Fibroblast of skin of abdomen (primary cell): ENCODE data around the gene BPIFB2. TPM values are rescaled to one million over a fixed set of nuclear protein-coding genes. Genes with fewer than 3 reads are reported as not detected.
"Not testable (repeated sequence)": the region's sequence is repeated elsewhere in the genome, so short reads cannot be mapped to it uniquely, and the experiment has no call there.

Source experiments
- DNase-seq: peaks from one replicate; pipeline ENCODE4 v3.0.0-alpha.2; 2013
- polyA plus RNA-seq, 2 experiments: library from polyadenylated mRNA; unstranded; fragments of 120-200 nt; gene quantifications; one replicate each; pipeline ENCODE4 v1.2.1, GENCODE V29; 2013; ENCODE audit not compliant: insufficient read length in 2 of 2

BPIFB2 gene, protein sequence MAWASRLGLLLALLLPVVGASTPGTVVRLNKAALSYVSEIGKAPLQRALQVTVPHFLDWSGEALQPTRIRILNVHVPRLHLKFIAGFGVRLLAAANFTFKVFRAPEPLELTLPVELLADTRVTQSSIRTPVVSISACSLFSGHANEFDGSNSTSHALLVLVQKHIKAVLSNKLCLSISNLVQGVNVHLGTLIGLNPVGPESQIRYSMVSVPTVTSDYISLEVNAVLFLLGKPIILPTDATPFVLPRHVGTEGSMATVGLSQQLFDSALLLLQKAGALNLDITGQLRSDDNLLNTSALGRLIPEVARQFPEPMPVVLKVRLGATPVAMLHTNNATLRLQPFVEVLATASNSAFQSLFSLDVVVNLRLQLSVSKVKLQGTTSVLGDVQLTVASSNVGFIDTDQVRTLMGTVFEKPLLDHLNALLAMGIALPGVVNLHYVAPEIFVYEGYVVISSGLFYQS
- polyA plus RNA-seq (2013, experiment 1 of 2; ENCODE audit: insufficient read length) = not detected
- not detected for polyA plus RNA-seq (2013, experiment 2 of 2; ENCODE audit: insufficient read length)

DNA sequence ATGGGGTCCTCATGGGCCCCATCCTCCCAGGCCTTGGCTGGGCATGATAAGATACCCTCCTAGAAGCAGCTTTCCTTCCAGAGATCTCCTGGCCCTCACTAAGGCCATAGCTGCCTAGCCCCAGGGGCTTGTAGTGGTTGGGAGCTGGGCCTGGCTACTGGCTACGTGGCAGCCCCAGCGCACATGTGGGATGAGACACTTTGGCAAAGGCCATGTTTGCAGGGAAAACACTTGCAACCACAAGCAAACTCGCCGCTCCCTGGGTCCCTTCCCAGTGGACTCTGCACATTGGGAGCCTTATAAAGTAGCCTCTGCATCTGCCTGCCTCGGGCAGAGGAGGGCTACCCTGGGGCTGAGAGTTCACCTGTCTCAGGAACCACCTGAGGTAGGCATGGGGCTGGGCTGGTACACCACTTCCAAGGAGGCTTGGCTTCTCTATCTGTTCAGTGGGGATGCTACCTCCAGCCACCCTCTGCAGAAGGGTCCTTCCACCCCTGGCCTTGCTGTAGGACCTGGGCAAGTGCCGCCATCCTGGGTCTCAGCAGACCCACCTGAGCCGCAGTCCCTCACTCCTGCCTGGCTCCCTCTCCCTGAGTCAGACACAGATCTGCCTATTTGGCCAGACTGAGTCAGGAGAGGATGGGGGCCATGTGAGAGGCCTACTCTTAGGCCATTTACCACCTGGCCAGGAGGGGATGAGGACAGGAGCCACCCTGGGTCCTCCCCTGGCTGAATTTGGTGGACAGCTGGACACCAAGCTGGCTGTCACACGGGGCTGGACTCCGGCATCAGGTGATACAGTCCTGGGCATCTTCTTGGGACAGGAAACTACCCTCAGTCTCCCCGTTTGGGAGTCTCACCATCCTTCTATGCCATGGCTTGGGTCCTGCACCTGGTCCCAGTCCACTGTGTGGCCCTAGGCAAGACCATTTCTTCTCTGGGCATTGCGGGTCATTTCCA, at the start of gene BPIFB2:
Gene BPIFB2, plus strand, starts transcription at position 329 of the 960 bp plus-strand sequence. CDS start 871 bp downstream, outside the sequence.
- no peak for DNase-seq

DNA sequence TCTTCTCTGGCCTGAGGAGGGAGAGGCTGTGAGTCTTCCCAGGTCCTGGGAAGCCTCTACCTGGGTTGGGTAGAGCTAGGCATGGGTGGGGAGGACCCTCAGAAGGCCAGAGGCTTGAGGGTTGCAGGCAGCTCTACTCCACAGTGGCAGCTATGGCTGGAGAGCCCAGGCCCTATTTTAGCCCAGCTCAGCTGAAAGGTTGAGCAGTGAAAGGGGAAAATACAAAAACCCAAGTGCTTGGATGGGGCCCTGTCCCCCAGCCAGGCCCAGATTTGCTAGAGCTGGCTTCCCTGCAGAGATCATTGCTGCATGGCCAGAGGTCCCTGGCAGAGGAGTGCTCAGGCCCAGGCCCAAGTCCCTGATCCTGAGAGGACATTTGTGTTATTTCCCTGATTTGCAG, 48.9 kb upstream of the BPIFB2 start:
- DNase-seq = no peak

DNA sequence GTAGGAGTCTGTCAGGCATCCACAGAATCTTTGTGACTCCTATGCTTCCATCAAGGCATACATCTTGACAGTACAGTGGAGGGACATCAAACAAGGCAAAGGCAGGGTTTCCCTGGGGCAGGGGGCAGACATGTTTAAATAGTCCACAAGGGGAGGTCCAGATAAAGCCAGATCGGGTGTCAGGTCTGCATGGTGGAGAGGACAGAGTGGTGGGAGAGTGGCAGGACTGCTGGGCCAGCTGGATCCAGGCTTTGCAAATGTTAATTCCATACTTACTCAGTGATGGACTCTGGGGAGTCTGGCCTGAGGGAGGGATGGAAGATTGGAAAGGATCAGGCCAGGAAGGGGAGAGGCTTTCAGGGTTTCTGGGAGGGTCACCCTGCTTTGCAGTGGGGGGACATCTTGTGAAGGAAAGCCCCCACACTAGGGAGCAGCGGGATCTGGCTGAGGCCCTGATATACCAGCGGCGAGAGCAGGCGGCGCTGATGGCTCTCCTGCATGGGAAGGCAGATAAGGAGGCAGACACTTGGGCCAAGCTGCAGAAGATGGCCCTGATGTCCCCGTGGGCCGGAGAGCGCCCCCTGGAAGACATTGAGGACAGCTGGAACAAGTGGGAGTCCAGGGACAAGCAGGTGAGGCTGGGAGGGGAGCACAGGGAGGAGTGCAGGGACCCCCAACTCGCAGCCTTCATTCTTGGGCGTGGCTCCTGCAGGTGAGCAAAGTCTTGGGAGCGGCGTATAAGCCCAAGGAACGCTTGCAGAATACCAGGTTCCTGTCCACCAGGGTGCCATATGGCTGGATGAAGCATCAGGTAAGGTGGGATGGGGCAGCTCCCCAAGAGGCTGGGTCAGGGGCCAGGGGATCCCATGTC, 47.9 kb upstream of the BPIFB2 start:
- DNase-seq = no peak

DNA sequence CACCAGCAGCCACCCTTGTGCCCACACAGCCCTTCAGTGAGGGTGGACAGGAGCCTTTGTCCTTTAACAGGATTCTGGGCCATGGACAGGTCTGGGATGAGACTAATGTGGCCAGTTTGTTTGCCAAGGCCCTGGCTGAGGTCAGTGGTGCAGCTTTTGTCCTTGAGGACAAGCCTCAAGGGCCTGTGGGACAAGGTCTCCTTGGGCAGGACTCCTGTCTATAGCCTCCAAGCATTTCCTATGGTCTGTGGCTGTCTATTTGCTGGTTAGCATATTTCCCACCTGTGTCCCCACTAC, 47.3 kb upstream of the BPIFB2 start:
- no peak for DNase-seq

DNA sequence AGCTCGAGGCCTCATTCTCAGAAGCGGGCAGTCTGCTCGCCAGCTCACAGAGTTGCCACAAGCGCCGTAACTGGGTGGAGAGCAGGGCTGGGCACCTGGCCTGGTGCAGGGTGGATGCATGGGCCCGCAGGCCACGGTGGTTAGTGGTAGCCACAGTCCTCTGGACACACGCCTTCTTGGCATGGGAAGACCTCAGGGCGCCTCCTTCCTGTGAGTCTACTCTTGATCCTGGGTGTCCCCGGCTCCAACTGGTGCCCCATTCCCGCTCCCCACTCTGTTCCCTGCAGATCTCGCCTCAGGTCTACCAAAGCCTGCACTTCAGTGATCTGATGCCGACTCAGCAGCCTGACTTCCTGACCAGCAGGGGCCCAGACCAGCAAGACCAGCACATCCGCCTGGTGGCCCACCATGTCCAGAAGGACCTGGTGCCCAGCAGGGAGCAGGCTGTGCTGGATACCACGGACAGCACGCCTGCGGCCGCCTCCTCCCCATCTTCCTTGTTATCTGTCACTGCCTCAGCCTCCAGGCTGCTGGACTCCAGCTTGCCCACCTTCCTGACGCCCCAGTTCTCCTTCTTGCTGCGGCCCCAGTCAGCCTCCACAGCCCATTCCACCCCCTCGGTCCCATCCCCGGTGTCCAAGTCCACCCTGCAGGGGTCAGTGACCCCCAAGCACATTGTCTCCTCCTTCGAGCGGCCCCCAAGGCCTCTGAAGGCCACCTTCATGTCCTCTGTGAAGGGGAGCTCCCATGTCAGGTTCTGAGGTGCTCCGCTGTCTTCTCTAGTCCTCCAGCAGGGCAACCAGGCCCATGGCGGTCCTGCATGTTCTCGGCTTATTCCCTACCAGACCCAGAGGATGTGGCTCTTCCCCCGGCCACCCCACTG, 46.4 kb upstream of the BPIFB2 start:
- no peak for DNase-seq

DNA sequence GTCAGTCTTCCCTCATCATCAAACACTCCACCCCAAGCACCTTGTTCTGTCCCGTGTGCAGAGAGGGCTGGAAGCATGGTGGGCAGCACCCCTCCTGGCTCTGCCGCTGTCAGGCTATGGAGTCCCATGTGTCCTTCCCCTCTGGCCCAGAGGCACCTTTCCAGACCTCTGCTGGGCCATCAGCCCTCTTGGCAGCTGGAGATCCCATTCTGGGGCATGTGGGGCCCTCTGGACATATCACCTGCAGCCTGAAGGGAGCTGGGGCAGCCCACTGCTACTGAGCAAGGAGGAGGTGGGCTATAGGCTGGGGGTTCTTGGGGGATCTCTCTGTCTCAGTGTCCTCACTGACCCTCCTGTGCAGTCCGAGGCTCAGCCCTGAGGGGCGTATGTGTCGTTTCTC, 45.5 kb upstream of the BPIFB2 start:
- no peak for DNase-seq

DNA sequence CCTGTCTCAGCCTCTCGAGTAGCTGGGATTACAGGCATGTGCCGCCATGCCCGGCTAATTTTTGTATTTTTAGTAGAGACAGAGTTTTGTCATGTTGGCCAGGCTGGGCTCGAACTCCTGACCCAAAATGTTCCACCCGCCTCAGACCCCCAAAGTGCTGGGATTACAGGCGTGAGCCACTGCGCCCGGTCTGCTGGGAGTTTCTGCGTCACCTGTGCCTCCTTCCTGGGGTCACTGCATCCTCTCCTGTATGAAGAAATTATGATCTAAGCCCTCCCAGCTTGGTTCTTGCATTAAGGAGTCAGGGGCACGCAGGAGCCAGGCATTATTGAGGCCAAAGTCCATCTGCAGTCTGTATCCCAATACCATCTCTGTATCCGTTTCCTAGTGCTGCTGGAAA, 44.9 kb upstream of the BPIFB2 start:
- DNase-seq = not testable (repeated sequence)

DNA sequence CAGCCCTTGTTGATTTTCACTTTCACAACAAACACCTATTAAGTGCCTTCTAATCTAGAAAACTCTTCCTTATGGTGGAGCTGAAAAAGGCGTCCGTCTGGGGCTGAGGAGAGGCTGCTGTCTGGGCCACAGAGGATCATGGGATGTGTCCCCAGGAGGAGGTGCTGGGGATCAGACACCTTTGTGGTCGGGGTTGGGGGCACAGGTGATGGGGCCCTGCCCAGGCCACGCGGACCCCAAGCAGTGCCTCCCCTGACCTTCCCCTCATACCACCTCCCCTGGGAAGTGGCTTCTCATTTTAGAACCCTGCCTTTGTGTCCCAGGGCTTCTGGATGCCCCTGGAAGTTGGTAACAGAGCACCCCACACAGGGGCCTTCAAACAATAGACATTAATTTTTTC, 44.3 kb upstream of the BPIFB2 start:
- no peak for DNase-seq

DNA sequence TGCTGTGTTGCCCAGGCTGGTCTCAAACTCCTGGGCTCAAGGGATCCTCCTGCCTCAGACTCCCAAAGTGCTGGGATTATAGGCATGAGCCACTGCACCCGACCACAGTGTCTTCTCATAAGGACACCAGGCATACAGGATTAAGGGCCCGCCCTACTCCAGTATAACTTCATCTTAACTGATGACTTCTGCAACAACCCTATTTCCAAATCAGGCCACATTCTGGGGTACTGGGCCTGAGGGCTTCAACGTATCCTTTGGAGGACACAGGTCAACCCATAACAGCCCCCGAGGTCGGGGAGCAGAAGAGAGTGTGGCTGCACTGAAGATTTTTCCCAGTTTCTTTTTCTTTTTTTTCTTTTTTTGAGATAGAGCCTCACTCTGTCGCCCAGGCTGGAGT, 42.9 kb upstream of the BPIFB2 start:
- no peak for DNase-seq

DNA sequence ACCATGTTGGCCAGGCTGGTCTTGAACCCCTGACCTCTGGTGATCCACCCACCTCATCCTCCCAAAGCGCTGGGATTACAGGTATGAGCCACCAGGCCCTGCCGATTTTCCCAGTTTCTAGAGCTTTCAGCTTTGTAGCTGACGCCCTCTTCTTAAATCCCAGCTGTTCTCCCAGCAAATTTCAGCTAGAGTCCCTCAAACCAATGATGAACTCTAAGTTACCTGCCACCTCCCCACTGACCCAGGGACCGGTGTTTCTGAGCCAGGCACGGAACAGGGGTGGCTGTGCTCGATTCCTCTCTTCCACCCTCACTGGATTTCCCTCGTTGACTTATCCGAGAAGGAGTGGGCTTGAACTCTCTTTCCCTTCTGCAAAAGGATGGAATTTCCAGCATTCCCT, 42.4 kb upstream of the BPIFB2 start:
- no peak for DNase-seq

DNA sequence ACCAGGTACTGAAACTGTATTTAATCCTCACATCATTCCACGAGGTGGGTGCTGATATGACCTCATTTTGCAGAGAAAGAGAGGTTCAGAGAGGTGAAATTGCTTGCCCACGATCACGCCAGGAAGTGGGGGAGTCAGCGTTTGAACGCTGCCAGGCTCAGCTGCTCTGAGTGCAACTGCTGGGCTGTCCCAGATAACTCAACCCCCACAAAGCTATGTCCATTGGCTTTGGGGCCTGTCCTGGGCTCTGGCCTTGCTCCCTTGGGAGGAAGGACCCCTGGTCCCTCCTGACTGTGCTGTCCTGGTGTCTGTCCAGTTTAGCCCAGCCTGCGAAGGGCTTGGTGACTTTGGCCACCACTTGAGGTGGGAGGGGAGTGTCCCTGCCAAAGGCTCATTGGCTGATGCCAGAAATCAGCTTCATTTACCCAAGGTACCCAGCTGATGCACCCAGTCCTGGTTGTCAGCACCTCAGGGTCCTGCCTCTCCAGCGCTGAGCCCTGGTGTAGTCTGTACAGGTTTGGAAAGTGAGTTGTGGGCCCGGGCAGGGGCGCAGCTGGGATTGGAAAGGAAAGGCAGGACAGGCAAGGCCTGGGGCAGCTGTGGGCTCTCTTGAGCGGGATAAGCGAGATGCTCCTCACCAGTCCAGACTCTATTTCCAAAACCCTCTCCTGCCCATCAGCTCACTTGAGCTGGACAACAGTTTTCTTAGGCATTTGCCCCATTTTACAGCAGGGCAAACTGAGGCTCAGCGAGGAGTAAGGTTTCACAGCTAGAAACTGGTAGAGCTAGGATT, 41.7 kb upstream of the BPIFB2 start:
- DNase-seq = no peak

DNA sequence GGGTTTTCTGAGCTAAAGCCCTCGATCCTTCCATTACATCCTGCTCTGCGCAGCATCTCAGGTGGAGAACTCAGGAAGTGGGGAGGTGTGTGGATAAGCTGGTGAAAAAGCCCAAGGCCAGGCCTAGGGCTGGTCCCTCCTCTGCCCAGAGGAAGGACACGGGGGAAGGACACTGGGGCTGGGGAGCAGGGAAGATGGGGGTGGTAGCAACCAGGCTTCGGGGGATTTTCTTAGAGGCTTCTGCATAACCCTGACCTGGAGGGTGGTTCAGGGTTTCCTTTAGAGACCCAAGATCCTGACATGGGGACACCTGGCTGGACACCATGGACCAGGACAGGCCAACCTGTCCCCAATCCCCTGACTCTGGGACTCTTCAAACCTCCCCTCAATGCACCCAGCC, 41.1 kb upstream of the BPIFB2 start:
- no peak for DNase-seq

DNA sequence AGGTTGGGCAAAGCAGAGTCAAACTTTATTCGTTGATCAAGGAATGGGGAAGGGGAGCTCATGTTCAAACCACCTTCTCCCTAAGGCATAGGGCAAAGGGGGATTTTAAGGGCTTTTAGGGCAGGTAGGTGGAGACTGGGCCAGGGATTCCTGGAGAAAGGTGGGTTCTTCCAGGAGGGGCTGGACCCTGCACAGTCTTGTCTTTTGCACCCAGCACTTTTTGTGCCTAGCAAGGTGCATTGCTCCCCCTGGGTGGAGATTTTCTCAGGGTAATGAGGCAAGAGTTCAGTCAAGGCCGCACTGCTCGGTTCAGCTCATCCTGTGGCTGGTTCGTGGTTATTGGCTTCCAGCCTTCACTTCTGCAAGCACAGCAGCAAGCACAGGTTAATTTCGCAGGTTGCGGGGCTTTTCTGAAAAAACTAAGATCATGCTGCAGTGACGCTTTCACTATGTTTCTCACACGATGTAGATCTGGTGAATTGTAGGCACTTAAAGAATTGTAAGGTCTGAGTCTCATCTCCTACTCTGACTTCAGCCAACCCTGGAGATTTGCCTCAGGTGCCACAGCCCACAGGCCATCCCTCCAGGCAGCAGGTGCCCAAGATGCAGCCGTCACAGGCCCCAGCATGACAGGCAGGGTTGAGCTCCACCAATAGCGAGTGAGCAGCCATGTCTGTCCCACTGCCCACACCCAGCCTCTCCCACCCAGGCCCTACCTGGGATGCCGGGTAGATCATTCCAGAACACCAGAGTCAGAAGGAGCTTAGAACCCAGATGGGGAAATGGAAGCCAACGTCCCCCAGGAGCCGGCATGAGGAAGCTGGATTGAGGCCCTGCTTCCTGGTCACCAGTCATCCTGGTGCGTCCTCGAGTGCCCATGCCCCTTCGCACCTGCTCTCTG, 40.4 kb upstream of the BPIFB2 start:
- DNase-seq = no peak

DNA sequence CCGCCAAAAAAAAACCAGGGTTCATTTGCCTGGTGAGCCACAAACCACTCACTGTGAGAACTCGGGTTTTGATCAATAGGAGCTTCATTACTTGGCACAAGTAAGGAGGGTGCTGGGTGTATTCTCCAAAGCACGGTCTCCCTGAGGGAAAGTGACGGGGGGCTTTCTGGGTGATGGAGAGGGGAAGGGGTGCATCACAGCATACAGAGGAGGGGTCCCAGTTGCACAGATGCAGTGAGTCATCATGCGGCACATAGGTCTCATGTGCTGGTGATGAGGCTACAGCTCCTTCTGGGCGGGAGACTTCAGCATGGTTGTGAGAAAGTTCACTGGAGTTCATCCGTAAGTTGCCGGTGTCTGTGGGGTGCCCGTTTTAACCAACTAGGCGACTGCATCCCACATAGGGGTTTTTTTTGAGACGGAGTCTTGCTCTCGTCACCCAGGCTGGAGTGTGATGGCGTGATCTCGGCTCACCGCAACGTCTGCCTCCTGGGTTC, 39.5 kb upstream of the BPIFB2 start:
- DNase-seq = no peak

DNA sequence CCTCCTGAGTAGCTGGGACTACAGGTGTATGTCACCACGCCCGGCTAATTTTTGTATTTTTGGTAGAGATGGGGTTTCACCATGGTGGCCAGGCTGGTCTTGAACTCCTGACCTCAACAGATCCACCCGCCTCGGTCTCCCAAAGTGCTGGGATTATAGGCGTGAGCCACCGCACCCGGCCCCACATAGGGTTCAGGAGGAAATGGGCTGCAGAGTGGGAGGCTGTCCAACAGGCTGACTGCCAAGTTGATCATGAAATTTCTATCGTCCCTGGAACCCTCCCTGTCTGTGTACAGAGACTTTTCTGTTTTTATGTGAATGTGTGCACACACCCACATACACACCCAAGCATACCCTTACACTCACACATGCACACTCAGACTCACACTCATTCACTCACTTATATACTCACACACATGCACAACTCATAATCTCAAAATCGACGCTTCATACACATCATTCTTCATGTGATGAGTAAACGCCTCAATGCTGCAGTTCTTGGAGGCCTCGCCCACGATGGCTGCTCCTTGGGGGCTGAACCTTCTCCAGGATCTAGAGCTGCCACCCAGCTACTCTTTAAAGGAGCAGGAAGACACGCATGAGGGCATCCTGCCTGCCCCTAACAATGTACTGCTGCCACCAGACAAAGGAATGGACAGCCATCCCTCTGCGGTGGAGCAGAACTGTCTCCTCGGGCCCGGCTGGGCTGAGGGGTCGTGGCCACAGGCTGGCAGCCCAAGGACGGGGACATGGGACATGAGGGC, 38.8 kb upstream of the BPIFB2 start:
- no peak for DNase-seq

DNA sequence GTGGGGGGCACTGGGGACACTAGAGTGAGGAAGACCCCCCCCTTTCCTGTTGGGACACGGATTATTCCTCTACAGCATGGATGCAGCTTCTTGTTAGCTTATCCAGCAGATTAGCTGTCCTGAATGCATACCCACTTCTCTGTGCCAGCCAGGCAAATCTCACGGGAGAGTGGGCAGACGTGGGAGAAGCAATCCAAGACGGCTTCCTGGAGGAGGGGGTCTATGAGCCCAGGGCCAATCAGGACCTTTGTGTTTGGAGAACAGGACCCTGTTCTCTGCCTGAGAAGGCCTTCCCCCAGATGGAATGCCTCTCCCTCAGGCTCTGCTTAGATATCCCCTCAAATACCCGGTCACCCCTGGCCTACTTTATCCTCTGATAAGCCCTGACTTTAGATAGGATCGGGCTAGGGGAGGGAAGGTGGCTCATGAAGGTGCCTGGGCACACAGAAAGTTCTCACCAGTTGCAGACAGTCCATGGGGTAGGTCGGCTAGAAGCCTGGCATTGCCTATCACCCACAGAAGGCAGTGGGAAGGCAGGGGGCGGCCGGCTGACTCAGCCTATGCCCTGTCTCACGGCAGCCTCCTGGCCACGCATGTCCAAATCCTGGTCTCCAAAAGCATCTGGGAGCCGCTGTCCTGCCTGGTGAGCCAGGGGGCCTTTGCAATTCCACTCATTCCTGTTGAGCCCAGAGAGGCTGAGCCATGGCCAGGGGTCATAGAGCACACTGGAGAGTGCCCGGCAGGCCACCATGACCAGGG, 38.0 kb upstream of the BPIFB2 start:
- DNase-seq = no peak

DNA sequence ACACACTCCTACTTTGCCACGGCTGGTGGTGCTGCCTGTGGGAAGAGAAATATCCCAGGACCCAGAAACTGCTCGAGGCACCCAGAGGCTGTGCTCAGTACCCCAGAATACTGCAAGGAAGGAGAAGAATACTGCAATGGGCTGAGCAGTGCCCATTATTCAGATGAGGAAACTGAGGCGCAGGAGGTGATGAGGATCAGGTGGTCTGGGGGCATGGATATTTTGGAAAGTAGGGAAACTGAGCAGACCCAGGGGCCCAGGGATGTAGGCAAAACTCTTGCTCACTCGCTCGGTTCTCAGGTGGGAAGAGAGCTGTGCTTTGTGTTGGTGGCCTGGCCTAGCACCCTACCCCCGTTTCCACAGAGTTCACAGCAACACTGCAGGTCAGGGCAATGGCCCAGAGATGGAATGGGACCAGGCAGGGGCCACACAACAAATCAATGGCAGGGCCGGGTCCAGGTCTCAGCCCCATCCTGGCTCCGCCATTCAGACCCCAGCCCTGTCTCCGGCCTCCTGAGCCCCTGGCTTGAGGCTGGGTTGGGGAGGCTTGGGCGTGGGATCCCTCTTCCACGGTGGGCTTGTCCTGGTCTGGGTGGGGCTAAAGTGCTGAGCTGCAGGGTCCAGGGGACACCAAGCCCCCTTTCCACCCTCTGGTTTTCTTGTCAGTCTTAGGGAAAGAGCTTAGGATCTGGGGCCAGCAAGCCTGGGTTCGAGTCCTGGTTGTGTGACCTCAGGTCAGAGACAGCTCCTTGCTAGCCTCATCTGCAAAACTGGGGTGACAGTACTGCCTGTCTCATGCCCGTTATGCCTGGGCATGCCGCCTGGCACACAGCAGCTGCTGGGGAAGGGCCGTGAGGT, 37.2 kb upstream of the BPIFB2 start:
- no peak for DNase-seq
